Activated CD4-positive, alpha-beta T cell treated with anti-CD3 and anti-CD28 coated beads for 36 hours (primary cell): Measurements from ENCODE around the gene E2F4. TPM values are rescaled to one million over a fixed set of nuclear protein-coding genes. Genes with fewer than 3 reads are reported as not detected.

Experiments
- ATAC-seq: fragments of 200-7000 bp; cut with Tn5 transposase; one replicate; pipeline ENCODE4 v1.10.0; 2021; ENCODE audit warnings: mild to moderate bottlenecking, moderate library complexity
- CTCF ChIA-PET: fragments of 350-600 bp; sonication (Branson Sonifier 250); formaldehyde crosslinking; loops from one replicate; lab custom pipeline; 2021; ENCODE audit warnings: antibody characterized with exemption; lab: Charles Lee
- POLR2A ChIA-PET: fragments of 350-600 bp; sonication (Branson Sonifier 250); formaldehyde crosslinking; loops from one replicate; lab custom pipeline; 2021; ENCODE audit warnings: antibody characterized with exemption, inconsistent platforms; lab: Charles Lee
- DNase-seq: peaks from one replicate; pipeline ENCODE4 v3.0.0-alpha.2; 2020
- H3K27ac Mint-ChIP-seq: one replicate; pipeline ENCODE4 v1.8.0; 2021; ENCODE audit warnings: mixed read lengths
- H3K27me3 Mint-ChIP-seq: one replicate; pipeline ENCODE4 v1.8.0; 2021; ENCODE audit warnings: mixed read lengths
- H3K36me3 Mint-ChIP-seq: one replicate; pipeline ENCODE4 v1.8.0; 2021; ENCODE audit warnings: low read depth, mixed read lengths
- H3K4me1 Mint-ChIP-seq: one replicate; pipeline ENCODE4 v1.8.0; 2021; ENCODE audit warnings: mixed read lengths
- H3K4me3 Mint-ChIP-seq: one replicate; pipeline ENCODE4 v1.8.0; 2021; ENCODE audit warnings: mild to moderate bottlenecking, moderate library complexity, mixed read lengths
- H3K9me3 Mint-ChIP-seq: one replicate; pipeline ENCODE4 v1.8.0; 2021; ENCODE audit warnings: low read depth, mixed read lengths
- intact Hi-C, 2 experiments: fragments of 100-400 bp; cut with DNase I in 1 of 2; cut with micrococcal nuclease in 1 of 2; formaldehyde crosslinking; loops; one replicate each; pipeline versions ENCODE4 v1.14.2 to v1.15.1; 2022 to 2024; cut with DNase I, micrococcal nuclease
- total RNA-seq, 2 experiments: library from RNA; stranded (reverse); gene quantifications; one replicate each; pipeline ENCODE4 v1.2.3, GENCODE V29; 2021

The E2F4 gene
- total RNA-seq, 2 experiments from 2014 or later = 91.4 to 110 TPM

DNA sequence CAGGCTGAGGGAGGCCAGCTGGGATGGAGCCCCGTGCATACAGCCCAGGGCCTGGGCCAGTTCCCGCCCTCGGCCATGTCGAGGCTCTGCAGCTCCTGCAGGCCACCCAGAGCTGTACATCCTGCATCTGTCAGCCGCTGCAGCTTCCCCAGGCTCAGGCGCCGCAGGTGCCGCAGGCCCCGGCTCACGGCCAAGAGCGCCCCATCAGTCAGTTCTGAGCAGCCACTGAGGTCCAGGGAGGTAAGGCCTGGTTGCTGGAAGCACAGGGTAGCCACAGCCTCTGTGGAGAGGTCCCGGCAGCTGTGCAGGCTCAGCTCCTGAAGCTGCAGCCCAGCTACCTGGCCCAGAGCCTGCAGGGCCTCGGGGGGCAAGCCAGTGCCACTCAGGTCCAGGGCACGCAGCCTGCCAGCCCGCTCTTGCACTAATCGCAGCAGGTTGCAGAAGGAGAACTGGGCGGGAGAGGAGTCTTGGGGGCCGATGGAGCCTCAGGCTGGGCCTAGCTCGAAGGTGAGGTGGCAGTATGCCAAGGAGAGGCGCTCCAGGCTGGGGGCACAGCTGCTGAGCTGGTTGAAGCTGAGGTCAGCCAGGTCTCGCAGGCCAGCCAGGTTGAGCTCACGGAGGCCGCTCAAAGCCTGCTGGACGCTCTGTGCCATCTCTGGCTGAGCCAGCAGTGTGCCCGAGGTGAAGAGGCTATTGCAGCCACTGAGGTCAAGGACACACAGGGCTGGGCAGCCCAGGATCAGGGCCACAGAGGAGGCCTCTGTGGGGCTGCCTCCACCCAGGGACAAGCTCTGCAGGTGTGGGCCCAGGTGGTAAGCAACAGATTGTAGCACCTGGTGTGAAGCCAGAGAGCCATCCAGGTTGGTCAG, 18.3 kb downstream of the E2F4 start:
- intact Hi-C loops = no loop called here
- POLR2A ChIA-PET = no interaction called here
- H3K4me1 Mint-ChIP-seq = no peaks in the 10 kb centered on the region
- peaks cover 4% of the 10 kb centered on the region for H3K36me3 Mint-ChIP-seq
- no peak for ATAC-seq
- DNase-seq = no peak
- no peak overlapping the region for H3K4me3 Mint-ChIP-seq
- no peaks in the 10 kb centered on the region for H3K27me3 Mint-ChIP-seq
- CTCF ChIA-PET = interaction anchor here (1.0 kb wide), 1 partner anchor 189 kb away, joined by 3 read pairs; no protein-coding TSS in a partner anchor
- no peak overlapping the region for H3K27ac Mint-ChIP-seq
- no peaks in the 10 kb centered on the region for H3K9me3 Mint-ChIP-seq

DNA sequence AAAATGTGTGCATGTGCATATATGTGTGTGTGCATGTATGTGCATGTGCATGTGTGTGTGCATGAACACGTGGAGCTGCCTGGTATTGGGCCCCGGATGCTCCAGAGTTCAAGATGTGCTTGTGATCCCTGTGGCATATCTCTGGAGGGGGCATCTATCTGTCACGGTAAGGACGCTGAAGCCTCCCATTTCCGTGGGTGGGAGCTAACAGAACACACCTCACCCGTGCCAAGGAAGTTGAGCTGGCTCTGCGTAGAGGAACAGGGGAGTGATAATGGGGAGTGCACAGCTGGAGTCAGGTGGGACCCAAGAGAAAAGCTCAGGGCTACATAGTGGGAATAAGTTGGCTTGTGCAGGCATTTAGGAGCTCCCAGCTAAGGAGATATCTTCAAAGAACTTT, 19.7 kb downstream of the E2F4 start:
- no peak overlapping the region for H3K27ac Mint-ChIP-seq
- H3K4me1 Mint-ChIP-seq = no peaks in the 10 kb centered on the region
- no peaks in the 10 kb centered on the region for H3K36me3 Mint-ChIP-seq
- no peaks in the 10 kb centered on the region for H3K27me3 Mint-ChIP-seq
- intact Hi-C loops = no loop called here
- H3K9me3 Mint-ChIP-seq = no peaks in the 10 kb centered on the region
- ATAC-seq = no peak
- CTCF ChIA-PET = no interaction called here
- no peak for DNase-seq
- POLR2A ChIA-PET = interaction anchor here (0.6 to 0.7 kb wide), 2 partner anchors 12 to 228 kb away, joined by 3 to 5 read pairs; no protein-coding TSS in a partner anchor
- H3K4me3 Mint-ChIP-seq = no peak overlapping the region

DNA sequence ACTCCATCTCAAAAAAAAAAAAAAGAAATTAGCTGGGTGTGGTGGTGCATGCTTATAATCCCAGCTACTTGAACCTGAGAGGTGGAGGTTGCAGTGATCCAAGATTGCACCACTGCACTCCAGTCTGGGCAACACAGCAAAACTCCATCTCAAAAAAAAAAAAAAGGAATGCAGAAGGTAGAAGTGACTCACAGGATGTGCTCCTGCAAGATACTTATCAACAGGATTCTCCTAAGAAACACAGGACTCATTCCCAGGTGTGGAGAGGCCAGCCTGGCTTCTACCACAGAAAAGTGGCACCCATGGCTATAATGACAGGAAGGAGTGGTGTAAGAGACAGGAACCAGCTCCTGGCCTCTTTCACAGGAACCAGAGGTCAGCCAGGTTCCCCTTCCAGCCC, 20.8 kb downstream of the E2F4 start:
- H3K4me1 Mint-ChIP-seq = no peaks in the 10 kb centered on the region
- no peaks in the 10 kb centered on the region for H3K9me3 Mint-ChIP-seq
- H3K27ac Mint-ChIP-seq = no peak overlapping the region
- DNase-seq = no peak
- H3K36me3 Mint-ChIP-seq = no peaks in the 10 kb centered on the region
- H3K27me3 Mint-ChIP-seq = no peaks in the 10 kb centered on the region
- POLR2A ChIA-PET = no interaction called here
- CTCF ChIA-PET = no interaction called here
- H3K4me3 Mint-ChIP-seq = no peak overlapping the region
- intact Hi-C loops = no loop called here
- no peak for ATAC-seq

DNA sequence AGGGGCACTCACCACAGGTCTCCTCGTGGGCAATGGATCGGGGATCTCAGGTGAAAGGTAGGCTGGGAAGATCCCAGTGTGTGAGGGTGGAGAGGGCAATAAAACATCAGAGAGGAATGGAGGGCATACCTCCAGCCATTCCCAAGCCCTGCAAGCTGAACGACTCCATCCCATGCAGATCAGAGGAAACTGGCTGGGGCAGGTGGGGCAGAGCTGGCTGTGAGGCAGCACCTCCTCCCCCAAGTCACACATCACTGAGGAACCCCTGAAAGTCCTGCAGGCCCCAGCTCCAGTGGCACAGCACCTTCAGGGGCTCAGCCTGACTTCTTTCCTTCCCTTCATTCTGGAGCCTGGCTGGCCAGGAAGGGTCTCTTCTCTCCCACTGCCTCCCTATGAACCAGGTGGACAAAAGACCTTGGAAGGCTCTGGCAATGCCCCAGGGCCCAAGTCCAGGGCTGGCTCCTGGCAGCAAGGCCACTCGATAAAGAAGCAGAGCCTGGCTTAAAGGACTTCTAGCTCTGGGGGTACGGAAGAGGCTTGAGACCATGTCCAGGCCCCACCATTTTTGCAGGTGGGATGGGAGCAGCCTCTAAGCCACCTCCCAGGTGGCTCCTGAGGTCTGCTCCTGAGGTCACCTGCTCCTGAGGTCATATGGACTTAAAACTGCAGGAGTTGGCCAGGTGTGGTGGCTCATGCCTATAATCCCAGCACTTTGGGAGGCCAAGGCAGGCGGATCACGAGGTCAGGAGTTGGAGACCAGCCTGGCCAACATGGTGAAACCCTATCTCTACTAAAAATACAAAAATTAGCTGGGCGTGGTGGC, 21.5 kb downstream of the E2F4 start:
- Mint-ChIP-seq H3K36me3 (no peaks in the 10 kb centered on the region), H3K4me3 (no peak overlapping the region), H3K9me3 (no peaks in the 10 kb centered on the region), H3K27me3 (no peaks in the 10 kb centered on the region), H3K27ac (no peak overlapping the region), H3K4me1 (no peaks in the 10 kb centered on the region)
- POLR2A ChIA-PET = no interaction called here
- intact Hi-C loops = no loop called here
- no peak for ATAC-seq
- CTCF ChIA-PET = no interaction called here
- DNase-seq = no peak

DNA sequence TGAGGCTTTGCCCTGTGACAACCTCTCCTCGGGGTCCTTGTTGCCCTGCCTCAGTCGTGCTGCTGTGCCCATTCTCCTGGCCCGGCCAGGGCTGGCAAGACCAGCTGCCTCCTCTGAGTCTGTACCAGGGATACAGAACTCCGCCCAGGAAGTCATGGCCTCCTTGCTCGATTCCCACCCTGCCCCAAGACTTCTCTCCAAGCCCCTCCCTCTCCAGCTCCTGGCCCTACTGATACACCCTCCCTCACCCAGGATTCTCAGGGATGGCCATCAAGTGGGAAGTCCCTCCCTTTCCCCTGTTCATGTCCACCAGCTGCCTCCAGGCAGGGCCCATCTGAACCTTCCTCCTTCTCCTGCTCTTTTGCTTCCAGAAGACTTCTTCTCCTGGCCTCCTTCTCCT, 23.8 kb downstream of the E2F4 start:
- Mint-ChIP-seq H3K4me1 (no peaks in the 10 kb centered on the region), H3K36me3 (no peaks in the 10 kb centered on the region), H3K9me3 (no peaks in the 10 kb centered on the region), H3K27me3 (no peaks in the 10 kb centered on the region), H3K4me3 (no peak overlapping the region), H3K27ac (no peak overlapping the region)
- ATAC-seq (no peak), DNase-seq (no peak)
- POLR2A ChIA-PET = interaction anchor here (0.6 kb wide), 1 partner anchor 77 kb away, joined by 3 read pairs; no protein-coding TSS in a partner anchor
- intact Hi-C loops = no loop called here
- CTCF ChIA-PET = interaction anchor here (0.6 to 1.5 kb wide), 3 partner anchors 11 to 316 kb away, joined by 3 to 5 read pairs (median 3); partner anchors contain the start of gene TMEM208

DNA sequence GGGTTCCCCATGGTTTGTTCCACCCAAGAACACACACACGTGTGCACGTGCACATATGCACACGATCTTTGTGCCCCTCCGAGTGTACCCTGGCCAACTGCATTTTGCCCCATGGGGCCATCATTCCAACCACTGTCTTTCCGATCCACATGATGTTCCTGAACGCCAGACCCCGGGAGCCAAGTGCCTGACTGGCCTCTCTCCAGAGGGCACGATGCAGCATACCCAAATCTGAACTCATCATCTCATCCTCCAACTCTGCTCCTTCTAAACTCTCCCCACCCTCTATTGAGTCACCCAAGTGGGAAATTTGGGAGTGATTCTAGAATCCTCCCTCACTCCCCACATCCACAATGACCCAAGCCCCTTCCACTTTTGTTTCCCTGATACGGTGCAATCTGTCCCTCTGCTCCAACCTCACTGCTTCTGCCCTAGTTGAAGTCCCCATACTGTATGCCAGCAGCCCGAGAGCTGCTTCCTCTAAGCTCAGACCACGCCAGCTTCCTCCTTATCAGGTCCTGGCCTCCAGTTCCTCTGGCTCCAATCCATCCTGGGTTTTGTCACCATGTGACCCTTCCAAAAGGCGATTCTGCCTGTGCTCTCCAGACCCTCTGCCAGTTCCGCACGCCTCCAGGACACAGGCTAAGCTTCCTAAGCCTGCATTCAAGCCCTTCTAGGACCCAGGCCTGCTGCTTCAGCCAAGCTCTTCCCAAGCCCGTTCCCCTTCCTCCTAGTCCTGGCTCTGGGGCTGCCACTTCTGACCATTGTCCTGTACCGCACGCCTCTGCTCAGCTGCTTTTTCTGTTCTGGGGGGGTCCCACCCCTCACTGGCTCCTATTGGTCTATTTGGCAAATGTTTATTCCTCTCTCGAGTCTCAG, 24.9 kb downstream of the E2F4 start:
- no peaks in the 10 kb centered on the region for H3K4me1 Mint-ChIP-seq
- H3K36me3 Mint-ChIP-seq = no peaks in the 10 kb centered on the region
- no peak overlapping the region for H3K4me3 Mint-ChIP-seq
- H3K27me3 Mint-ChIP-seq = no peaks in the 10 kb centered on the region
- ChIA-PET POLR2A (no interaction called here), CTCF (no interaction called here)
- no peaks in the 10 kb centered on the region for H3K9me3 Mint-ChIP-seq
- no peak overlapping the region for H3K27ac Mint-ChIP-seq
- no peak for ATAC-seq
- intact Hi-C loops = no loop called here
- DNase-seq = no peak

DNA sequence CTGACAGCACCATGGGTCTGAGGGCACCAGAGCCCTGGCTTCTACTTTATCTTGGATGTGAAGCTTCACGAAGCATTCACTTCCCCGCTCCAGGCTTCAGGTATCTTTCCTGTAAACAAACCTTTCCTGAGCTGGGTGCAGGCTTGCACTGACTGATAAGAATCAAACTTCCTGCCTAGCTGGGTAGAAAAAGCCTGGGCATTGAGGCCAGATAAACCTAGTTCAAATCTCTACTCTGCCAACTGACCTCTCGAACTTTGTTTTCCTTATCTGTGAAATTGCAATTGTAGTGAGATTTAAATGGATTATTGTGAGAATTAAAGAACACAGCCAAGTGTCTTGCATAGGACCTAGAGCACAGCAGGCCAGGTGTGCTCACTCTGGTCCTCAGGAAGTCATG, 32.0 kb downstream of the E2F4 start:
- ATAC-seq (no peak), DNase-seq (no peak)
- H3K36me3 Mint-ChIP-seq = peaks cover 13% of the 10 kb centered on the region
- H3K4me1 Mint-ChIP-seq = peaks cover 42% of the 10 kb centered on the region
- CTCF ChIA-PET = interaction anchor here (0.6 to 1.3 kb wide), 4 partner anchors 26 to 176 kb away, joined by 3 to 7 read pairs (median 4); no protein-coding TSS in a partner anchor
- intact Hi-C loops = no loop called here
- peak overlapping the region; percentile 66 for H3K27ac Mint-ChIP-seq
- H3K27me3 Mint-ChIP-seq = no peaks in the 10 kb centered on the region
- POLR2A ChIA-PET = interaction anchor here (0.7 kb wide), 2 partner anchors 13 to 25 kb away, joined by 3 read pairs; partner anchors contain the start of gene SLC9A5
- no peaks in the 10 kb centered on the region for H3K9me3 Mint-ChIP-seq
- no peak overlapping the region for H3K4me3 Mint-ChIP-seq

DNA sequence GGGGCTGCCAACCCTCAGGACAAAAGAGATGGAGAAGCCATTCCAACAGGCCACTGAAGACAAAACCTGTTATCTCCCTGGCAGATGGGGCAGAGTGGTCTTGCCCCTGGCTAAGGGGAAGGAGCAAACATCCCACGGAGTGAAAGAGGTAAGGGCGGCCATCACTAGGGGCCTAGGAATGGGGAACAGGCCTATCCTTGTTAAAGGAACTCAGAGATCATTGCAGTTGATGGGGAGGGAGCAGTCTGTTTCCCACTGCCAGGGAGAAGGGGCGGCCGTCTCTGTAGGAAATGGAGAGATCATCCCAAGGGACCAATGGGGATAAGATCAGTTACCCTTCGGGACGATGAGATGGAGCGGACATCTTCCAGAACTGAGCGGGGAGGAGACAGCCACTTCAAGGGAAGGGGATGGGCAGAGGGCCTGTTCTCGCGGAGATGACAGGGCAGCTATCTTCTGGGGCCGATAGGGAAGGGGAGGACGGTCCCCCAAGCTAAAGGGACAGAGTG, 34.4 kb downstream of the E2F4 start:
- H3K9me3 Mint-ChIP-seq = no peaks in the 10 kb centered on the region
- H3K27ac Mint-ChIP-seq = peak overlapping the region; percentile 80
- DNase-seq (no peak), ATAC-seq (peak; percentile 0)
- H3K4me1 Mint-ChIP-seq = peaks cover 42% of the 10 kb centered on the region
- ChIA-PET POLR2A (interaction anchor here (1.4 to 2.0 kb wide), 3 partner anchors 11 to 21 kb away, joined by 5 to 15 read pairs (median 9); partner anchors contain the start of gene FHOD1), CTCF (interaction anchor here (0.6 to 3.0 kb wide), 14 partner anchors 11 to 437 kb away, joined by 3 to 12 read pairs (median 4); partner anchors contain the start of genes ATP6V0D1 and NOL3)
- no peaks in the 10 kb centered on the region for H3K27me3 Mint-ChIP-seq
- H3K36me3 Mint-ChIP-seq = peaks cover 27% of the 10 kb centered on the region
- intact Hi-C loops = loop anchor here (1.0 to 5.0 kb wide), 7 partner anchors 34 to 708 kb away; partner anchors contain the start of genes ACD (in 1 of the 2), E2F4 (in 1 of the 2), EXOC3L1 (in 1 of the 2) and GFOD2 (in 1 of the 2)
- H3K4me3 Mint-ChIP-seq = peak overlapping the region; percentile 98

DNA sequence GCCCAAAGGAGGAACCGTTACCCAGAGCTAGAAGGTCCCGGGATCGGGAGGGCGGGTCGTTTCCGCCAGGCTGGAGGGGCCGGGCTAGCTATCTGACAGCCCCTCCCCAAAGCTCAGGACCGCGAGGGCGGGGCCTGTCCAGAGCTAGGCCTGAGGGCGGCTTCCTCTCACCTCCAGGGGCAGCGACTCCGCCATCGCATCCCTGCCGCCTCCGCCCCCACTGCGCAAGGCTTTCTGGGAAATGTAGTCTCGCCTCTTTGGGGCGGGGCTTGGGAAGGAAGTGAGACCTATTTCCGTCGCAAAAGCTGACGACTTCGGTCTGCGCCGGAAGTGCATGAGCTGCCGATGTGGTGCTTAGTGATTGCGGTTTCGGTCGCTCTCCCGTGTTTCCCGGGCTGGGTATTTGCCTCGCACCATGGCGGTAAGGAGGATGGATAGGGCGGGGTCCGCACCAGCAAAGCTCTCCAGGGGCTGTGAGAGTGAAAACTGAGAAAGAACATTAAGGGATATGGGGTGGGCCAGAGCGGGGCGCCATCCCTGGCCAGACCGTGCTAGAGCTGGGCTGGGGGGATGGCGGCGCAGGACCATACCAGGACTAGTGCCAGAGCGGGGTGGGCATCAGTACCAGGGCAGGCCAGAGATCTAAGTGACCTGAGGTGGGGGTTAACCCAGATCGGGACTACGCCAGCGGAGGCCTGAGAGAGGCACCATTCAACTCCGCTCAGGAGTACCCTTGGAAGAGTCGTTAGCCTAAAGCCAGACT, 35.0 kb downstream of the E2F4 start, which contains the start of gene TMEM208:
Gene TMEM208, plus strand, starts transcription at position 327 of the 763 bp plus-strand sequence. Its CDS starts 89 bp downstream, at position 416.
- CTCF ChIA-PET = interaction anchor here (0.6 to 3.0 kb wide), 15 partner anchors 8 to 436 kb away, joined by 3 to 12 read pairs (median 4); partner anchors contain the start of genes ATP6V0D1 and NOL3
- ATAC-seq (peak; percentile 97), DNase-seq (peak; percentile 99)
- Mint-ChIP-seq H3K27me3 (no peaks in the 10 kb centered on the region), H3K4me1 (peaks cover 42% of the 10 kb centered on the region), H3K36me3 (peaks cover 33% of the 10 kb centered on the region), H3K9me3 (no peaks in the 10 kb centered on the region), H3K4me3 (peak within 1 kb of the TSS; percentile 98), H3K27ac (peak within 1 kb of the TSS; percentile 98)
- intact Hi-C loops = loop anchor here (1.0 to 5.0 kb wide), 19 partner anchors 9 to 708 kb away; partner anchors contain the start of genes E2F4 (in 2 of the 2), ACD (in 1 of the 2), ATP6V0D1 (in 1 of the 2) and CBFB (in 1 of the 2)
- POLR2A ChIA-PET = interaction anchor here (0.7 to 2.0 kb wide), 4 partner anchors 10 to 311 kb away, joined by 3 to 15 read pairs (median 7); partner anchors contain the start of gene FHOD1
